ENCODE results near the gene SLC35B1.
A peak's percentile ranks its signal among the peaks of the same experiment; 100 is the strongest.

SLC35B1 gene, protein sequence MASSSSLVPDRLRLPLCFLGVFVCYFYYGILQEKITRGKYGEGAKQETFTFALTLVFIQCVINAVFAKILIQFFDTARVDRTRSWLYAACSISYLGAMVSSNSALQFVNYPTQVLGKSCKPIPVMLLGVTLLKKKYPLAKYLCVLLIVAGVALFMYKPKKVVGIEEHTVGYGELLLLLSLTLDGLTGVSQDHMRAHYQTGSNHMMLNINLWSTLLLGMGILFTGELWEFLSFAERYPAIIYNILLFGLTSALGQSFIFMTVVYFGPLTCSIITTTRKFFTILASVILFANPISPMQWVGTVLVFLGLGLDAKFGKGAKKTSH

DNA sequence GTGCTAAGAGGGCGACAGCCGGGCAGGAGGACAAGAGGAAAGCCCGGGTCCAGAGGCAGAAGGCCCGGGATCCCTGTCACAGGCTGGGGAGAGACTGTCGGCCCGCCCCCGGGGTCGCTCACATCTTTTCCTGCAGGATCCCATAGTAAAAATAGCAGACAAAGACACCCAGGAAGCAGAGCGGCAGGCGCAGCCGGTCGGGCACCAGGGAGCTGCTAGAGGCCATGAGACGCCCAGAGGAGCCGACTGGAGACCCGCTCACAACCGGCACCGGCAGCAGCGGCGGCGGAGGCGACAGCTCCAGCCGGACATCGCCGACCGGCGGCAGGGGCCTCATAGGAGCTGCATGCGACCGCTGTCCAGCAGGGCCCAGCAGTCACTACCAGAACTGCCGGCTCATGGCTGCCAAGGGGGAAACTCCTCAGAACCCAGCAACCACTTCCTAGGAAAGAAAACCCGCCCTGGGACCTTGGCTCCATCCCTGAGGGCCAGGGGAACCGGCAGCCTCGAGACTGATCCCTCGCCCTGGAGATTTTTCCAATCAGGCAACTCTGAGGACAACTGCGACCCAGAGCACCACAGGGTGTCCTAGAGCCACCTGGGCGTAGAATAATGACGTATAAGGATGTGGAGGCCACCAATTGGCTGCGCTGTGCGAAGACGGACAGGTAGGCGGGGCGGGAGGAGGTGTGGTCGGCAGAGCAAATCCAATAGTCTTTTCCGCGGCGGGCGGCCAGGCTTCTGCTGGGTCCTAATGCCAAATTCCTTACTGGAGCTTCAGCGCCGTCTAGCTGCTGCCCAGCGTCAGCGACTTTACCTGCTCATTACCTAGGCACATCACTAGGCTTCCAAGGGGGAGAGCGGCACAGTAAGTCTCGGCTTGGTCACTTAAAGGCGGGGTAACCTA lies at the start of gene SLC35B1:
SLC35B1 (minus strand) TSS at position 357 of the 907 bp plus-strand sequence; CDS start at position 226, 131 bp downstream.
- Histone ChIP-seq H3K27ac (ENCODE audit: poor library complexity, severe bottlenecking) (peak within 1 kb of the TSS; percentile 58), H3K4me1 (ENCODE audit: insufficient read depth, poor library complexity, severe bottlenecking) (peaks cover 12% of the 10 kb centered on the region), H3K4me3 (ENCODE audit: severe bottlenecking) (peak within 1 kb of the TSS; percentile 97), H3K27me3 (ENCODE audit: insufficient read depth, poor library complexity, severe bottlenecking) (no peaks in the 10 kb centered on the region), H3K36me3 (ENCODE audit: low read depth) (peaks cover 39% of the 10 kb centered on the region), H3K9me3 (ENCODE audit: severe bottlenecking) (no peaks in the 10 kb centered on the region)
- TF ChIP-seq, protein P1, sequence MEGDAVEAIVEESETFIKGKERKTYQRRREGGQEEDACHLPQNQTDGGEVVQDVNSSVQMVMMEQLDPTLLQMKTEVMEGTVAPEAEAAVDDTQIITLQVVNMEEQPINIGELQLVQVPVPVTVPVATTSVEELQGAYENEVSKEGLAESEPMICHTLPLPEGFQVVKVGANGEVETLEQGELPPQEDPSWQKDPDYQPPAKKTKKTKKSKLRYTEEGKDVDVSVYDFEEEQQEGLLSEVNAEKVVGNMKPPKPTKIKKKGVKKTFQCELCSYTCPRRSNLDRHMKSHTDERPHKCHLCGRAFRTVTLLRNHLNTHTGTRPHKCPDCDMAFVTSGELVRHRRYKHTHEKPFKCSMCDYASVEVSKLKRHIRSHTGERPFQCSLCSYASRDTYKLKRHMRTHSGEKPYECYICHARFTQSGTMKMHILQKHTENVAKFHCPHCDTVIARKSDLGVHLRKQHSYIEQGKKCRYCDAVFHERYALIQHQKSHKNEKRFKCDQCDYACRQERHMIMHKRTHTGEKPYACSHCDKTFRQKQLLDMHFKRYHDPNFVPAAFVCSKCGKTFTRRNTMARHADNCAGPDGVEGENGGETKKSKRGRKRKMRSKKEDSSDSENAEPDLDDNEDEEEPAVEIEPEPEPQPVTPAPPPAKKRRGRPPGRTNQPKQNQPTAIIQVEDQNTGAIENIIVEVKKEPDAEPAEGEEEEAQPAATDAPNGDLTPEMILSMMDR (IDR thresholded peaks at IDR 0.05; ENCODE audit: poor library complexity, severe bottlenecking), result peak; percentile 97
- ATAC-seq (ENCODE audit: low read depth) (peak; percentile 94), DNase-seq (ENCODE audit: low spot score) (peak; percentile 99)

DNA sequence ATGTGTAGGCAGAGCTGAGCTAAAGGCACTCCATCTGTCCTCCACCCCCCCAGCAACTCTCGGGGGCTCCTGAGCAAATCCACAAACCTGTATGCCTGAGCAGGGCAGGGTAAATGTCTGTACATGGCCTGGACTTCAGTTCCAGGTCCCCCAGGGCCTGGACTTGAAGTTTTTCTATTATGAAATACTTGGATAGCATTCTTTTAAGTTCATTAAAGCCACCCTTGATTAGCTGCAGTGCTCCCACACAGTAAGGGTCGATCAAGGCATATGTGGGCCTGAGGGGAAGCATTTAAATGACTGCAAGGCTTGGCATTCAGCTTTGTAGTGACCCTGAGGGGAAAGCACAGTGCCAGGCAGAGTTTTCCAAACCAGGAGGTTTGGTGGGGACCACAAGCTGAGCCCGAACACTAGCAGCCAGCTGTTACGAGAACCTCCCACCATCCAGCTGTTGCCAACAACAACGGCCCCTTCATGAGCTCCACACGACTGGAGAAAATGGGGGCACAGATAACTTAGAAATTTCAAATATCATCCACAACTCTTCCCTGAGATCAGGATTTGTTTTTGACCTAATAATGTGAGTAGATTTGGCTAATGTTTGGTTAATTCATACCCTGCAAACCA lies 49.5 kb upstream of the SLC35B1 start:
- H3K27me3 ChIP-seq (ENCODE audit: insufficient read depth, poor library complexity, severe bottlenecking), result no peaks in the 10 kb centered on the region
- no peak overlapping the region for H3K4me3 ChIP-seq (ENCODE audit: severe bottlenecking)
- no peak for DNase-seq (ENCODE audit: low spot score)
- no peak for ATAC-seq (ENCODE audit: low read depth)
- no peaks in the 10 kb centered on the region for H3K36me3 ChIP-seq (ENCODE audit: low read depth)
- TF ChIP-seq, protein P1 (IDR thresholded peaks at IDR 0.05; ENCODE audit: poor library complexity, severe bottlenecking), result no peak
- no peaks in the 10 kb centered on the region for H3K4me1 ChIP-seq (ENCODE audit: insufficient read depth, poor library complexity, severe bottlenecking)
- no peak overlapping the region for H3K27ac ChIP-seq (ENCODE audit: poor library complexity, severe bottlenecking)
- H3K9me3 ChIP-seq (ENCODE audit: severe bottlenecking), result no peaks in the 10 kb centered on the region

DNA sequence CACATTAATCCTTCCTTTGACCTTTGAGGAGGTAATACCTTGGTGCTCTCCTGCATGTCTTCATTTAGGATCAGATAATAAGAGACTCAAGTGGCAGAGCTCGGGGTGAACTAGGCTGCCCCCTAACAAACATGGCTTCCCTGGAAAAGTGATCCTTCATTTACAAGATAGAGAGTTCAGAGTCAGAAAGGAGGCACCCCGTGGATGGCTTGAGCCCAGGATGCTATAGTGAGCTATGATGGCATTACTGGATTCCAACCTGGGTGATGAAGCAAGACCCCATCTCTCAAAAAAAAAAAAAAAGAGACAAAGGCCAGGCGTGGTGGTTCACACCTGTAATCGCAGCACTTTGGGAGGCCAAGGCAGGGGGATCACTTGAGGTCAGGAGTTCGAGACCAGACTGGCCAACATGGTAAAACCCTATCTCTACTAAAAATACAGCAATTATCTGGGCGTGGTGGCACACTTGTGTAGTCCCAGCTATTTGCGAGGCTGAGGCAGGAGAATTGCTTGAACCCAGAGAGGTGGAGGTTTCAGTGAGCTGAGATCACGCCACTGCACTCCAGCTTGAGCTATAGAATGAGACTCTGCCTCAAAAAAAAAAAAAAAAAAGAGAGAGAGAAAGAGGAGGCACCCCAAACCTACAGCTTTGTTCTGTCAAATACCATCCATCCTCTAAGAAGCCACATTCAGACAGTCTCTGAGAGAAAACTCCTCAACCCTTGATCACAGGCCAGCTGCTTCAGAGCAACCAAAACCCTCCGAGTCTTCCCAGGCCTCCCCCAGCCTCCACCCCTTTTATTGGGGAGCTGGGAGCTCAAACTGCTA lies 48.8 kb upstream of the SLC35B1 start:
- Histone ChIP-seq H3K4me1 (ENCODE audit: insufficient read depth, poor library complexity, severe bottlenecking) (no peaks in the 10 kb centered on the region), H3K4me3 (ENCODE audit: severe bottlenecking) (no peak overlapping the region)

DNA sequence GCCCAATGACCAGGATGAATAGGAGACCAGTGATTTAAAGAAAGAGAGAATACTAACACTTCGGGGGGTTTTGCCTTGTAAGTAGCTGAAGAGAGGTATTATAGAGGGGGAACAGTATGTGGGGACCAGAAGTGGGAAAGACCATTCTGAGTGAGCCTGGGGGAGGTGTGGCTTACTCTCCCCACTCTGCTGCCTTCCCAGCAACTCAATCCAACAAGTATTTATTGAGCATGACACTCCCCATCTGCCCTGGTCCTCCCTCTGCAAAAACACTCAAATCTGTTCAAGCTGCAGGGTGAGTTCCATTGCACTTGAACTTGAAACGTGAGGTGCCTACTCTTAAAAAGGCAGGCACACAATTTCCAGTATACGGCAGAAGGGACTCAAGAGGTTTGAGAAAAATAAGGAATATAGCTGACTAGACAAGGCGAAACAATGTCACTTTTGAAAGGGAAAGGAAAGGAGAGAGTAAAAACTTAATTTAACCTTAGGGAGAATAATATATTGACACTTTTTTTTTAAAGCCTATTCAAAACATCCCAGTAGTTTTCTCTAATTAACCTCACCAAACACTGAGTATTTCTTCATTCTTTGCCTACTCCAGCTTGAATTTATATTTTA lies 48.0 kb upstream of the SLC35B1 start:
- no peaks in the 10 kb centered on the region for H3K27me3 ChIP-seq (ENCODE audit: insufficient read depth, poor library complexity, severe bottlenecking)
- no peak overlapping the region for H3K27ac ChIP-seq (ENCODE audit: poor library complexity, severe bottlenecking)
- DNase-seq (ENCODE audit: low spot score), result no peak
- H3K9me3 ChIP-seq (ENCODE audit: severe bottlenecking), result no peaks in the 10 kb centered on the region
- no peaks in the 10 kb centered on the region for H3K36me3 ChIP-seq (ENCODE audit: low read depth)
- H3K4me1 ChIP-seq (ENCODE audit: insufficient read depth, poor library complexity, severe bottlenecking), result no peaks in the 10 kb centered on the region
- ATAC-seq (ENCODE audit: low read depth), result no peak
- H3K4me3 ChIP-seq (ENCODE audit: severe bottlenecking), result no peak overlapping the region
- TF ChIP-seq, protein P1 (IDR thresholded peaks at IDR 0.05; ENCODE audit: poor library complexity, severe bottlenecking), result no peak

More for the DNA sequence above, 48.8 kb upstream of the SLC35B1 start:
- H3K9me3 ChIP-seq (ENCODE audit: severe bottlenecking), result no peaks in the 10 kb centered on the region
- no peak for DNase-seq (ENCODE audit: low spot score)
- no peaks in the 10 kb centered on the region for H3K27me3 ChIP-seq (ENCODE audit: insufficient read depth, poor library complexity, severe bottlenecking)
- no peak for ATAC-seq (ENCODE audit: low read depth)
- TF ChIP-seq, protein P1 (IDR thresholded peaks at IDR 0.05; ENCODE audit: poor library complexity, severe bottlenecking), result no peak
- H3K36me3 ChIP-seq (ENCODE audit: low read depth), result no peaks in the 10 kb centered on the region
- H3K27ac ChIP-seq (ENCODE audit: poor library complexity, severe bottlenecking), result no peak overlapping the region

Data from RWPE2 (cell line).